ENCODE measurements around the gene IMMP2L. TPM values are rescaled to one million over a fixed set of nuclear protein-coding genes. Genes with fewer than 3 reads are reported as not detected.

Gene IMMP2L
- total and polyA plus RNA-seq, 4 donors, result 9.2 to 34.7 (median 11.1) TPM

- no peak for TF ChIP-seq CTCF (IDR thresholded peaks at IDR 0.05; ENCODE audit: control extremely low read depth, extremely low read depth)
- Histone ChIP-seq H3K4me3 (no peak overlapping the region), H3K4me1 (ENCODE audit: control insufficient read depth in 5 of 5, insufficient read depth in 5 of 5, low read length in 5 of 5) (no peaks in the 10 kb centered on the region), H3K9ac (ENCODE audit: insufficient read depth in 1 of 2, low read length in 2 of 2) (no peak overlapping the region), H3K9me3 (ENCODE audit: control insufficient read depth in 4 of 4, insufficient read depth in 3 of 4, low read length in 3 of 4) (peaks cover 0 to 2% (median 0%) of the 10 kb centered on the region in 4 donors), H3K36me3 (ENCODE audit: control insufficient read depth in 4 of 4, insufficient read depth in 4 of 4, low read length in 4 of 4) (no peaks in the 10 kb centered on the region), H3K27me3 (ENCODE audit: control insufficient read depth in 3 of 3, insufficient read depth in 3 of 3, low read length in 2 of 3) (no peaks in the 10 kb centered on the region), H3K27ac (ENCODE audit: low read depth in 1 of 2, low read length in 1 of 2) (no peak overlapping the region)
- ATAC-seq (ENCODE audit: insufficient read depth, low FRiP score) (no peak), DNase-seq (no peak)
- 95 to 96% methylated on average over 11 of the region's 11 CpGs for WGBS, 2 donors
Observed at GRCh38 chr7:111212857-111213523, 349.3 kb downstream of the IMMP2L start.

- H3K4me1 ChIP-seq (ENCODE audit: control insufficient read depth in 5 of 5, insufficient read depth in 5 of 5, low read length in 5 of 5), result no peaks in the 10 kb centered on the region
- DNase-seq (no peak), ATAC-seq (ENCODE audit: insufficient read depth, low FRiP score) (no peak)
- no peak for TF ChIP-seq CTCF (IDR thresholded peaks at IDR 0.05; ENCODE audit: control extremely low read depth, extremely low read depth)
- 76 to 84% methylated on average over 3 of the region's 3 CpGs for WGBS, 2 donors
- no peaks in the 10 kb centered on the region for H3K36me3 ChIP-seq (ENCODE audit: control insufficient read depth in 4 of 4, insufficient read depth in 4 of 4, low read length in 4 of 4)
- peaks cover 0 to 2% (median 0%) of the 10 kb centered on the region in 4 donors for H3K9me3 ChIP-seq (ENCODE audit: control insufficient read depth in 4 of 4, insufficient read depth in 3 of 4, low read length in 3 of 4)
- H3K4me3 ChIP-seq, result no peak overlapping the region
- H3K9ac ChIP-seq (ENCODE audit: insufficient read depth in 1 of 2, low read length in 2 of 2), result no peak overlapping the region
- H3K27me3 ChIP-seq (ENCODE audit: control insufficient read depth in 3 of 3, insufficient read depth in 3 of 3, low read length in 2 of 3), result no peaks in the 10 kb centered on the region
- no peak overlapping the region for H3K27ac ChIP-seq (ENCODE audit: low read depth in 1 of 2, low read length in 1 of 2)
Observed at GRCh38 chr7:111210996-111211395, 351.3 kb downstream of the IMMP2L start.

GRCh38 chr7:111210043-111210442, 352.2 kb downstream of the IMMP2L start:
- no peaks in the 10 kb centered on the region for H3K36me3 ChIP-seq (ENCODE audit: control insufficient read depth in 4 of 4, insufficient read depth in 4 of 4, low read length in 4 of 4)
- no peak overlapping the region for H3K4me3 ChIP-seq
- H3K9me3 ChIP-seq (ENCODE audit: control insufficient read depth in 4 of 4, insufficient read depth in 3 of 4, low read length in 3 of 4), result peaks cover 0 to 2% (median 0%) of the 10 kb centered on the region in 4 donors
- H3K27me3 ChIP-seq (ENCODE audit: control insufficient read depth in 3 of 3, insufficient read depth in 3 of 3, low read length in 2 of 3), result no peaks in the 10 kb centered on the region
- ATAC-seq (ENCODE audit: insufficient read depth, low FRiP score) (no peak), DNase-seq (no peak)
- H3K4me1 ChIP-seq (ENCODE audit: control insufficient read depth in 5 of 5, insufficient read depth in 5 of 5, low read length in 5 of 5), result no peaks in the 10 kb centered on the region
- no peak overlapping the region for H3K9ac ChIP-seq (ENCODE audit: insufficient read depth in 1 of 2, low read length in 2 of 2)
- TF ChIP-seq CTCF (IDR thresholded peaks at IDR 0.05; ENCODE audit: control extremely low read depth, extremely low read depth), result no peak
- 94 to 97% methylated on average over 1 of the region's 1 CpG for WGBS, 2 donors
- H3K27ac ChIP-seq (ENCODE audit: low read depth in 1 of 2, low read length in 1 of 2), result no peak overlapping the region

DNA sequence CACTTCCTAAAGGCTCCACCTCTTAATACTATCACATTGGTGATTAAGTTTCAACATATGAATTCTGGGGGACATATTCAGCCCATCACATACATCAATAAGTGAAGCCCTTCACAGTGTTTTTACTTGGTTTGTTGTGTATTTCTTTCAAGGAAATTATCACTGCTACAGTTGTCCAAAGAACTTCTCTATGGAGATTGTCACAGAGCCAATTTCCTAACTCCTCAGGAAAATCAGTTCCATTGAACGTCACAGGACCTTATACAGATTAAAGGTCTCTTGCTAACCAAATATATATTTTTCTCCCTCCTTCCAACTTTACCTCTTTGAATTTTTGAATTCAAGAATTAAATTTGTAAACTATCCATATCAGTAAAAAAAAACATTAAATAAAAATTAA, 357.0 kb downstream of the IMMP2L start:
- Histone ChIP-seq H3K27me3 (ENCODE audit: control insufficient read depth in 3 of 3, insufficient read depth in 3 of 3, low read length in 2 of 3) (no peaks in the 10 kb centered on the region), H3K27ac (ENCODE audit: low read depth in 1 of 2, low read length in 1 of 2) (no peak overlapping the region), H3K4me1 (ENCODE audit: control insufficient read depth in 5 of 5, insufficient read depth in 5 of 5, low read length in 5 of 5) (no peaks in the 10 kb centered on the region), H3K4me3 (no peak overlapping the region), H3K36me3 (ENCODE audit: control insufficient read depth in 4 of 4, insufficient read depth in 4 of 4, low read length in 4 of 4) (no peaks in the 10 kb centered on the region), H3K9me3 (ENCODE audit: control insufficient read depth in 4 of 4, insufficient read depth in 3 of 4, low read length in 3 of 4) (no peaks in the 10 kb centered on the region), H3K9ac (ENCODE audit: insufficient read depth in 1 of 2, low read length in 2 of 2) (no peak overlapping the region)
- no peak for TF ChIP-seq CTCF (IDR thresholded peaks at IDR 0.05; ENCODE audit: control extremely low read depth, extremely low read depth)
- ATAC-seq (ENCODE audit: insufficient read depth, low FRiP score) (no peak), DNase-seq (peak in 2 of 3 donors; percentile 6 to 32)
- WGBS, 2 donors, result 72 to 84% methylated on average over 1 of the region's 1 CpG

Measured in lung (tissue), 12 donors.